Calu3 (cell line): ENCODE results near the gene ARVCF. TPM values are rescaled to one million over a fixed set of nuclear protein-coding genes. Genes with fewer than 3 reads are reported as not detected.
"Not testable (repeated sequence)": the region's sequence is repeated elsewhere in the genome, so short reads cannot be mapped to it uniquely, and the experiment has no call there.

Experiments
- BruUV-seq: library from RNA; stranded (reverse); fragments of 400-500 nt; replicated peaks from 2 replicates; lab custom pipeline; 2021; lab: Mats Ljungman, UMichigan
- CTCF ChIA-PET: fragments of 300-600 bp; sonication (Branson Sonifier 250); formaldehyde crosslinking; loops from one replicate; lab custom pipeline; 2022; ENCODE audit warnings: antibody characterized with exemption; lab: Charles Lee
- DNase-seq: peaks from one replicate; pipeline ENCODE4 v3.0.0; 2022
- H3K27ac Mint-ChIP-seq: one replicate; pipeline ENCODE4 v1.8.0; 2022; ENCODE audit warnings: mixed read lengths; ENCODE audit not compliant: unreplicated experiment
- H3K27me3 Mint-ChIP-seq: one replicate; pipeline ENCODE4 v1.8.0; 2022; ENCODE audit warnings: mixed read lengths; ENCODE audit not compliant: unreplicated experiment
- H3K36me3 Mint-ChIP-seq: one replicate; pipeline ENCODE4 v1.8.0; 2022; ENCODE audit warnings: mild to moderate bottlenecking, moderate library complexity, mixed read lengths; ENCODE audit not compliant: insufficient read depth, unreplicated experiment
- H3K4me1 Mint-ChIP-seq: one replicate; pipeline ENCODE4 v1.8.0; 2022; ENCODE audit warnings: mild to moderate bottlenecking, low read depth, mixed read lengths; ENCODE audit not compliant: unreplicated experiment
- H3K4me3 Mint-ChIP-seq: one replicate; pipeline ENCODE4 v1.8.0; 2022; ENCODE audit warnings: mild to moderate bottlenecking, low read depth, moderate library complexity, mixed read lengths; ENCODE audit not compliant: unreplicated experiment
- H3K9me3 Mint-ChIP-seq: one replicate; pipeline ENCODE4 v1.8.0; 2022; ENCODE audit warnings: low read depth, mixed read lengths; ENCODE audit not compliant: unreplicated experiment
- intact Hi-C: fragments of 100-400 bp; cut with micrococcal nuclease; formaldehyde crosslinking; loops from one replicate; pipeline ENCODE4 v1.10.0; 2022; ENCODE audit not compliant: unreplicated experiment
- total RNA-seq: library from RNA; stranded (reverse); gene quantifications from 2 replicates; pipeline ENCODE4 v1.2.3, GENCODE V29; 2022
- TF ChIP-seq, protein P1 (sequence below): fragments of 200-600 bp; IDR thresholded peaks from one replicate; pipeline ENCODE4 v1.8.0; 2022; ENCODE audit warnings: antibody characterized with exemption; ENCODE audit not compliant: unreplicated experiment

ARVCF gene
- total RNA-seq, 1 experiment from 2014 or later = 19.7 TPM

DNA sequence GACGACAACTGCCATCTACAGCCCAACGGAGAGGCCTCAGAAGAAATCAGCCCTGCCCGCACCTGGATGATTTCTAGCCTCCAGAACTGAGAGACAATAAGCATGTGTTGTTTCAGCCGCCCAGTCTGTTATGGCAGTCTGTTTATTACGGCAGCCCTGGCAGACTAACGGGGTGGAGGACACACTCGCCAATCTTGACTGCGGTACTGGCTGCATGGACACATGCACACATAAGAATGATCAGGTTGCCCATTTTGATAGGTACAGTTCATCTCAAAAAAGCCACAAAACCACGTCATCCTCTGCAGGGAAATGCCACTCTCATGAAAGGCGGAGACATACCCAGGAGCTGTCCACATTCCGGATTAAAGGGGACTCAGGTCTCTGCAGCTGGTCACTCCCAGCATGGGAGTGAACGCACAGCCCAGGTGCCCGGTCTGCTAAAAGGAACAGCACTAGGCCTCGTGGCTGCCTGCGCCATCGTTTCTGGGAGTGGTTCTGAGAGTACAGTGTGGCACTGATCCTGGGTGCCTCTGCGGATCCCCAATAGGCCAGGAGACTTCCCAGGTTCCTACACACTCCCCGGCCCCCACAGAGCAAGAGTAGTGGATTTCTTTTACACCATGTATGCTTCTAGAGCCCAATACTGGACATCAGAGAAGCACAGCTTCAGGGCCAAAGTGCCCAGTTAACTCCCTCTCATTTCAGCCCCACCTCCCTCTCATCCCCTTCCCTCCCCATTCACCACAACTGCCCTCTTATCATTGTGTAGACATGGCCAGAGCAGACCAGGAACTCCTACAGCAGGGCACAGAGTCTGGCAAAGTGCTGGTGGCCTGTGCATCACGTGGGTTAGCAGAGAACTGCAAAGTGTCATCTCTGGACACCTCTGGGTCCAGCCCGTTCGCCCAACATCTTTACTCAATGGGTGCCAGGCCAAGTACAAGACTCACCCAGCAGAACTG is 86.8 kb downstream of the ARVCF start:
- Mint-ChIP-seq H3K27me3 (no peaks in the 10 kb centered on the region), H3K27ac (no peak overlapping the region), H3K4me1 (no peaks in the 10 kb centered on the region), H3K9me3 (no peaks in the 10 kb centered on the region), H3K36me3 (peaks cover 3% of the 10 kb centered on the region), H3K4me3 (no peak overlapping the region)
- CTCF ChIA-PET = no interaction called here
- no peak for DNase-seq
- intact Hi-C loops = no loop called here
- BruUV-seq = no TSS peak
- TF ChIP-seq, protein P1, sequence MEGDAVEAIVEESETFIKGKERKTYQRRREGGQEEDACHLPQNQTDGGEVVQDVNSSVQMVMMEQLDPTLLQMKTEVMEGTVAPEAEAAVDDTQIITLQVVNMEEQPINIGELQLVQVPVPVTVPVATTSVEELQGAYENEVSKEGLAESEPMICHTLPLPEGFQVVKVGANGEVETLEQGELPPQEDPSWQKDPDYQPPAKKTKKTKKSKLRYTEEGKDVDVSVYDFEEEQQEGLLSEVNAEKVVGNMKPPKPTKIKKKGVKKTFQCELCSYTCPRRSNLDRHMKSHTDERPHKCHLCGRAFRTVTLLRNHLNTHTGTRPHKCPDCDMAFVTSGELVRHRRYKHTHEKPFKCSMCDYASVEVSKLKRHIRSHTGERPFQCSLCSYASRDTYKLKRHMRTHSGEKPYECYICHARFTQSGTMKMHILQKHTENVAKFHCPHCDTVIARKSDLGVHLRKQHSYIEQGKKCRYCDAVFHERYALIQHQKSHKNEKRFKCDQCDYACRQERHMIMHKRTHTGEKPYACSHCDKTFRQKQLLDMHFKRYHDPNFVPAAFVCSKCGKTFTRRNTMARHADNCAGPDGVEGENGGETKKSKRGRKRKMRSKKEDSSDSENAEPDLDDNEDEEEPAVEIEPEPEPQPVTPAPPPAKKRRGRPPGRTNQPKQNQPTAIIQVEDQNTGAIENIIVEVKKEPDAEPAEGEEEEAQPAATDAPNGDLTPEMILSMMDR = no peak

DNA sequence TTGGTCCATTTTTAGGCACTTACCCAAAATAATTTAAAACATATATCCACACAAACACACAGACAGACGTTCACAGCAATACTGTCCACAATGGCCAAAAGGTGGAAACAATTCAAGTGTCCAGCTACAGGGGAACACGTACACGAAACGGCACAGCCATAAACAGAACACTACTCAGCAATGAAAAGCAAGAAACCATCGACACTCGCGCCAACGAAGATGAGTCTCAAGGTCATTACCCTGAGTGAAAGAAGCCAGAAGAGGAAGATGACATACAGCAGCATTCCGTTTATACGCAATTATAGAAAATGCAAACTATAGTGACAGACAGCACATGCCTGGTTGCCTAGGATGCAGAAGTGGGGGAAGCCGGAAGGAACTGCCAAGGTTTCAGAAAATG is 88.4 kb downstream of the ARVCF start:
- no peaks in the 10 kb centered on the region for H3K9me3 Mint-ChIP-seq
- BruUV-seq = no TSS peak
- no peaks in the 10 kb centered on the region for H3K27me3 Mint-ChIP-seq
- intact Hi-C loops = no loop called here
- TF ChIP-seq, protein P1 = no peak
- H3K36me3 Mint-ChIP-seq = peaks cover 3% of the 10 kb centered on the region
- H3K4me3 Mint-ChIP-seq = no peak overlapping the region
- CTCF ChIA-PET = no interaction called here
- H3K4me1 Mint-ChIP-seq = no peaks in the 10 kb centered on the region
- no peak for DNase-seq
- H3K27ac Mint-ChIP-seq = no peak overlapping the region

DNA sequence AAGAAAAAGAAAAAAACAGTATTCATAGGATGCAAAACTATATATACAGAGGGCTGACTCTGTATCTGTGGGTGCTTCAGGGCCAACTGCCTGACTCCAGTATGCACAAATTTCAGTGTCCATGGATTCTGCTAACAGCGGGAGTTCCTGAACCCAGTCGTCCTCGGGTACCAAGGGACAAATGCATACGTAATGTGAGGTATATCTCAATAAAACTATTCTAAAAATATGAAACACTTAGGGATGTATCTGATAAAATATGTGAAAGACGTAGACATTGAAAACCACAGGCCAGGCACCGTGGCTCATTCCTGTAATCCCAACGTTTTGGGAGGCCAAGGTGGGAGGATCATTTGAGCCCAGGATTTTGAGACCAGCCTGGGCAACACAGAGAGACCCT is 88.9 kb downstream of the ARVCF start:
- TF ChIP-seq, protein P1 = no peak
- no peaks in the 10 kb centered on the region for H3K27me3 Mint-ChIP-seq
- H3K27ac Mint-ChIP-seq = no peak overlapping the region
- no peaks in the 10 kb centered on the region for H3K4me1 Mint-ChIP-seq
- intact Hi-C loops = no loop called here
- CTCF ChIA-PET = no interaction called here
- no TSS peak for BruUV-seq
- H3K9me3 Mint-ChIP-seq = no peaks in the 10 kb centered on the region
- H3K36me3 Mint-ChIP-seq = peaks cover 3% of the 10 kb centered on the region
- no peak for DNase-seq
- no peak overlapping the region for H3K4me3 Mint-ChIP-seq

DNA sequence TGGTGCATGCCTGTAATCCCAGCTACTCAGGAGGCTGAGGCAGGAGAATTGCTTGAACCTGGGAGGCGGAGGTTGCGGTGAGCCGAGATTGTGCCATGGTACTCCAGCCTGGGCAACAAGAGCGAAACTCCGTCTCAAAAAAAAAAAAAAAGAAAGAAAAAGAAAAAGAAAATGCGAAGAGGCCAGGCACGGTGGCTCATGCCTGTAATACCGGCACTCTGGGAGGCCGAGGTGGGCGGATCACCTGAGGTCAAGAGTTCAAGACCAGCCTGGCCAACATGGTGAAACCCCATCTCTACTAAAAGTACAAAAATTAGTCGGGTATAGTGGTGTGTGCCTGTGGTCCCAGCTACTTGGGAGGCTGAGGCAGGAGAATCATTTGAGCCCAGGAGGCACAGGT is 90.6 kb downstream of the ARVCF start:
- intact Hi-C loops, H3K27ac Mint-ChIP-seq, H3K4me1 Mint-ChIP-seq, BruUV-seq, H3K36me3 Mint-ChIP-seq, H3K9me3 Mint-ChIP-seq, DNase-seq, CTCF ChIA-PET, H3K27me3 Mint-ChIP-seq, H3K4me3 Mint-ChIP-seq: not testable (repeated sequence)
